Naive thymus-derived CD4-positive, alpha-beta T cell (primary cell): Measurements from ENCODE around the gene DDX1. TPM values are rescaled to one million over a fixed set of nuclear protein-coding genes. Genes with fewer than 3 reads are reported as not detected.
"Not testable (repeated sequence)": the region's sequence is repeated elsewhere in the genome, so short reads cannot be mapped to it uniquely, and the experiment has no call there.

Source experiments
- ATAC-seq: fragments of 150-1000 bp; cut with Tn5 transposase; 2 replicates; pipeline ENCODE4 v1.10.0; 2021; ENCODE audit warnings: mild to moderate bottlenecking, moderate library complexity
- CTCF ChIA-PET: fragments of 350-600 bp; sonication (Branson Sonifier 250); formaldehyde crosslinking; loops from one replicate; lab custom pipeline; 2021; ENCODE audit warnings: antibody characterized with exemption; lab: Charles Lee
- POLR2A ChIA-PET: fragments of 350-600 bp; sonication (Branson Sonifier 250); formaldehyde crosslinking; loops from one replicate; lab custom pipeline; 2021; ENCODE audit warnings: antibody characterized with exemption, inconsistent platforms; lab: Charles Lee
- DNase-seq, 9 donors: peaks; one replicate each; pipeline versions ENCODE4 v3.0.0 to v3.0.0-alpha.2; 2020 to 2022; ENCODE audit warnings: mixed read lengths in 1 of 9
- H3K27ac ChIP-seq: one replicate; pipeline ENCODE4 v1.7.0; 2013; ENCODE audit warnings: mild to moderate bottlenecking, low read depth, low read length, moderate library complexity
- H3K27me3 ChIP-seq, 2 donors: one replicate each; pipeline ENCODE4 v1.7.0; 2013; ENCODE audit warnings: low read length in 2 of 2, mild to moderate bottlenecking in 2 of 2, moderate library complexity in 2 of 2; ENCODE audit not compliant: control insufficient read depth in 2 of 2, insufficient read depth in 2 of 2
- H3K36me3 ChIP-seq, 3 experiments: 1 replicate in 2 of 3; 2 replicates in 1 of 3; pipeline ENCODE4 v1.7.0; 2013; ENCODE audit warnings: low read length in 3 of 3, mild to moderate bottlenecking in 3 of 3, moderate library complexity in 1 of 3; ENCODE audit not compliant: insufficient read depth in 3 of 3, control insufficient read depth in 2 of 3
- H3K4me1 ChIP-seq, 2 donors: one replicate each; pipeline ENCODE4 v1.7.0; 2013; ENCODE audit warnings: low read length in 2 of 2, mild to moderate bottlenecking in 2 of 2, moderate library complexity in 1 of 2; ENCODE audit not compliant: control insufficient read depth in 2 of 2, insufficient read depth in 2 of 2
- H3K4me3 ChIP-seq: 2 replicates; pipeline ENCODE4 v1.7.0; 2013; ENCODE audit warnings: mild to moderate bottlenecking, low read length
- H3K9me3 ChIP-seq, 3 experiments: 1 replicate in 2 of 3; 2 replicates in 1 of 3; pipeline ENCODE4 v1.7.0; 2013; ENCODE audit warnings: low read length in 3 of 3; ENCODE audit not compliant: control insufficient read depth in 2 of 3
- H3K27ac Mint-ChIP-seq, 9 donors: one replicate each; pipeline ENCODE4 v1.8.0; 2020 to 2022; ENCODE audit warnings: mixed read lengths in 9 of 9, mild to moderate bottlenecking in 8 of 9, moderate library complexity in 5 of 9, inconsistent platforms in 2 of 9
- H3K27me3 Mint-ChIP-seq, 5 donors: one replicate each; pipeline ENCODE4 v1.8.0; 2021 to 2022; ENCODE audit warnings: mixed read lengths in 5 of 5, mild to moderate bottlenecking in 1 of 5
- H3K36me3 Mint-ChIP-seq, 5 donors: one replicate each; pipeline ENCODE4 v1.8.0; 2020 to 2022; ENCODE audit warnings: mixed read lengths in 5 of 5, mild to moderate bottlenecking in 3 of 5, inconsistent platforms in 1 of 5
- H3K4me1 Mint-ChIP-seq, 7 donors: one replicate each; pipeline ENCODE4 v1.8.0; 2020 to 2022; ENCODE audit warnings: mixed read lengths in 7 of 7, mild to moderate bottlenecking in 3 of 7, inconsistent platforms in 1 of 7
- H3K4me3 Mint-ChIP-seq, 10 donors: one replicate each; pipeline ENCODE4 v1.8.0; 2020 to 2022; ENCODE audit warnings: mild to moderate bottlenecking in 10 of 10, mixed read lengths in 10 of 10, moderate library complexity in 6 of 10, inconsistent platforms in 2 of 10
- H3K9me3 Mint-ChIP-seq, 11 donors: one replicate each; pipeline ENCODE4 v1.8.0; 2020 to 2022; ENCODE audit warnings: mixed read lengths in 11 of 11, mild to moderate bottlenecking in 4 of 11, inconsistent platforms in 1 of 11, moderate library complexity in 1 of 11
- intact Hi-C, 2 donors: fragments of 100-400 bp; cut with micrococcal nuclease; formaldehyde crosslinking; loops; one replicate each; pipeline ENCODE4 v1.15.1; 2023
- polyA plus RNA-seq, 2 donors: library from polyadenylated mRNA; unstranded; fragments of 300-500 nt; fragmentation: Illumina TruSeq; gene quantifications; one replicate each; pipeline ENCODE4 v1.2.3, GENCODE V29; 2021
- total RNA-seq, 6 experiments: library from RNA in 5 of 6; stranded (reverse) in 5 of 6; gene quantifications; 1 replicate in 5 of 6; 2 replicates in 1 of 6; pipeline ENCODE4 v1.2.3 and lab custom pipeline; 2021 to 2026

Gene DDX1
- total and polyA plus RNA-seq, 7 experiments from 2014 or later: 30.2 to 75.7 (median 58.0) TPM

DNA sequence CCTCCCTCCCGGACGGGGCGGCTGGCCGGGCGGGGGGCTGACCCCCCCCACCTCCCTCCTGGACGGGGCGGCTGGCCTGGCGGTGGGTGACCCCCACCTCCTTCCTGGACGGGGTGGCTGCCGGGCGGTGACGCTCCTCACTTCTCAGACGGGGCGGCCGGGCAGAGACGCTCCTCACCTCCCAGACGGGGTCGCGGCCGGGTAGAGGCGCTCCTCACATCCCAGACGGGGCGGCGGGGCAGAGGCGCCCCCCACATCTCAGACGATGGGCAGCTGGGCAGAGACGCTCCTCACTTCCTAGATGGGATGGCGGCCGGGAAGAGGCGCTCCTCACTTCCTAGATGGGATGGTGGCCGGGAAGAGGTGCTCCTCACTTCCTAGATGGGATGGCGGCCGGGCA, 20.4 kb downstream of the DDX1 start:
- H3K27me3 Mint-ChIP-seq, POLR2A ChIA-PET, H3K27ac ChIP-seq, H3K27ac Mint-ChIP-seq, H3K9me3 ChIP-seq, intact Hi-C loops, DNase-seq, H3K4me3 ChIP-seq, ATAC-seq, H3K4me1 ChIP-seq, H3K9me3 Mint-ChIP-seq, H3K27me3 ChIP-seq, H3K4me3 Mint-ChIP-seq, CTCF ChIA-PET: not testable (repeated sequence)
- Mint-ChIP-seq H3K4me1 (peaks cover 0 to 15% (median 5%) of the 10 kb centered on the region in 7 donors), H3K36me3 (peaks cover 13 to 51% (median 39%) of the 10 kb centered on the region in 5 donors)
- peaks cover 8 to 61% (median 15%) of the 10 kb centered on the region in 3 experiments for H3K36me3 ChIP-seq

DNA sequence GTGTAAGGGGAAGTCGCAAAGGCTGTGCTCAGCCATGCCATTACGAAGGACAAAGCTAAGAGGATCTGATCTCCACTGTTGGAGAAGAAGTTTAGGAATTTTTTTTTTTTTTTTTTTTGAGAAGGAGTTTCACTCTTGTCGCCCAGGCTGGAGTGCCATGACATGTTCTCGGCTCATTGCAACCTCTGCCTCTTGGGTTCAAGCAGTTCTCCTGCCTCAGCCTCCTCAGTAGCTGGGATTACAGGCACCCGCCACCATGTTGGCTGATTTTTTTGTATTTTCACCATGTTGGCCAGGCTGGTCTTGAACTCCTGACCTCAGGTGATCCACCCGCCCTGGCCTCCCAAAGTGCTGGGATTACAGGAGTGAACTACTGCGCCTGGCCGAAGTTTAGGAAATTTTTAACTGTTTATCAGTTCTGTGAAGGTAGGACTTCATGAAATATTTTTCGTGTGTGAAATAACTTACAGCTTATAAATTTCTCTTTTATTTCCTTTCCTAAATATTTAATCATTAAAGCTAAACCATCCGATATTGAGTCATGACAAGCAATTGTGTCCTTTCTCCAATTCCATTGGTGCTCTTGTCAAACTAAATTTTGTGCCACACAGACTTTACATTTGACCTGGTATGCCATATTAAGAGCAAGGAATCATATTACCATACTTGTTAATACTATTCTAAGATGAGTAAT, 22.2 kb downstream of the DDX1 start:
- Mint-ChIP-seq H3K27me3 (no peaks in the 10 kb centered on the region), H3K4me3 (no peak overlapping the region), H3K36me3 (peaks cover 8 to 38% (median 29%) of the 10 kb centered on the region in 5 donors), H3K4me1 (peaks cover 0 to 15% (median 5%) of the 10 kb centered on the region in 7 donors), H3K27ac (peak overlapping the region in 1 of 9 donors; percentile 2), H3K9me3 (peaks cover 0 to 6% (median 0%) of the 10 kb centered on the region in 11 donors)
- intact Hi-C loops: no loop called here
- POLR2A ChIA-PET: no interaction called here
- H3K9me3 ChIP-seq: no peaks in the 10 kb centered on the region
- H3K4me1 ChIP-seq: no peaks in the 10 kb centered on the region
- H3K36me3 ChIP-seq: peaks cover 5 to 54% (median 10%) of the 10 kb centered on the region in 3 experiments
- H3K27ac ChIP-seq: no peak overlapping the region
- CTCF ChIA-PET: interaction anchor here (0.7 kb wide), 1 partner anchor 1139 kb away, joined by 3 read pairs; no protein-coding TSS in a partner anchor
- H3K4me3 ChIP-seq: no peak overlapping the region
- DNase-seq (no peak), ATAC-seq (no peak)
- no peaks in the 10 kb centered on the region for H3K27me3 ChIP-seq

DNA sequence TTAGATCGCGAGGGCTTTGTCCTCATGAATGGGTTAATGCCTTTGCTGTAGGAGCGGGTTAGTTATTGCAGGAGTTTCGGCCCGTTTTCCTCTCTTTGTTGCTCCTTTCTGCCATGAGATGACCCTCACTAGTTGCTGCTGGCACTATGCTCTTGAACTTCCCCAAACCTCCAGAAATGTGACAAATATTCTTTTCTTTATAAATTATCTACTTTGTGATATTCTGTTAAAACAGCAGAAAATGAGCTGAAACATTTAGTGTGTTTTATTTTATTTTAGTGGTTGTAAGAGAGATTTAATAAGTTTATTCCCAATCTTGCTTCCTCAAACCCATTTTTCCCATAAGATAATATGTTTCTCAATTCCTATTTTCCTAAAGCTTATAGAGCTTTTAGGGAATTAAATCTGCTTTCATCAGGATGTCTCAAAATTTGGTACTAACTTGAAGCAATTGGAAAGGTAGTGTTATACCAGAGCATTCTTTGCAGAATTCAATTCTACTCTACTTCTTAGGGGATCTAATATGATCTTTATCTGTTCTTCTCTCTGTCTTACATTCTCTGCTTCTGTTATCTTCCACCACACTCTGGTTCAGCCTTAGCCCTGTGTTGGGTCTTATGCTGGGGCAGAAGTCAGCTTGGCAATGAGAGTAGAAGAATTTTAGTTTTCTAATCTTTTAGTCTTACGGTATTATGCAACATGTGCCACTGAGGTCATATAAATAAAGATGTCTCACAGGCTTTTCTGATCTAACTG, 23.1 kb downstream of the DDX1 start:
- peaks cover 0 to 15% (median 5%) of the 10 kb centered on the region in 7 donors for H3K4me1 Mint-ChIP-seq
- ATAC-seq: no peak
- CTCF ChIA-PET: no interaction called here
- H3K9me3 Mint-ChIP-seq: peaks cover 0 to 6% (median 0%) of the 10 kb centered on the region in 11 donors
- Histone ChIP-seq H3K36me3 (peaks cover 3 to 54% (median 13%) of the 10 kb centered on the region in 3 experiments), H3K4me3 (no peak overlapping the region), H3K4me1 (no peaks in the 10 kb centered on the region), H3K27me3 (no peaks in the 10 kb centered on the region), H3K27ac (no peak overlapping the region), H3K9me3 (no peaks in the 10 kb centered on the region)
- no peak overlapping the region for H3K4me3 Mint-ChIP-seq
- DNase-seq: no peak
- H3K27me3 Mint-ChIP-seq: no peaks in the 10 kb centered on the region
- peaks cover 8 to 33% (median 28%) of the 10 kb centered on the region in 5 donors for H3K36me3 Mint-ChIP-seq
- POLR2A ChIA-PET: no interaction called here
- H3K27ac Mint-ChIP-seq: peak overlapping the region in 2 of 9 donors; percentile 26 to 72
- intact Hi-C loops: no loop called here

DNA sequence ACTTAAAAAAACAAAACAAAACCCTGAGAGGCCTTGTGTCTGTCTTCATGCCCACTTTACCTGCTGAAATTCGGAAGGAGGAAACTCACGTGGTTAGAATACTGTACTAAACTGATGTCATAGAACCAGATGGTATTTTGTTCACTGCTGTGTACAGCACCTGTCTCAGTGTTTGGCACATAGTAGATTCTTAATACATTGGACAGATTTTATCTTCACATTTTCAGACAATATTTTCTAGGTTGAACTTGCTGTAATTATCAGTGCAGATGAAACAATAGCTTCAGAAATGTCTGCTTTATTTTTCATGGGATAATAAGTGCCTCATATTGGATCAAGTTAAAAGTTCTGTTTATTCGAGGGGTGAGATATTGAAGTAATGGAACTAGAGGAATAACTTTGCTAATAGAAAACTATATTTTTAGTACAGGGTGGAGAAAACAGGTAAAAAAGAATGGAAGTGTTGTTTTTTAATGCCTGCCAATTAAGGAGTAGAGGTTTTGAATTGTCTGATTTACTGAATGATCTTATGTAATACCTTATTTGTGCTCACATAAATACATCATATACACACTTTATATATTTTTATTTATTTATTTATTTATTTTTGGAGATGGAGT, 23.7 kb downstream of the DDX1 start:
- Histone ChIP-seq H3K4me1 (no peaks in the 10 kb centered on the region), H3K27me3 (no peaks in the 10 kb centered on the region), H3K36me3 (peaks cover under 1 to 51% (median 12%) of the 10 kb centered on the region in 3 experiments), H3K27ac (no peak overlapping the region), H3K4me3 (no peak overlapping the region), H3K9me3 (no peaks in the 10 kb centered on the region)
- Mint-ChIP-seq H3K4me3 (no peak overlapping the region), H3K4me1 (peaks cover 0 to 15% (median 5%) of the 10 kb centered on the region in 7 donors), H3K36me3 (peaks cover 5 to 31% (median 26%) of the 10 kb centered on the region in 5 donors), H3K9me3 (peaks cover 0 to 2% (median 0%) of the 10 kb centered on the region in 11 donors), H3K27me3 (no peaks in the 10 kb centered on the region), H3K27ac (peak overlapping the region in 4 of 9 donors; percentile 9 to 72 (median 36))
- CTCF ChIA-PET: no interaction called here
- POLR2A ChIA-PET: no interaction called here
- intact Hi-C loops: no loop called here
- ATAC-seq (no peak), DNase-seq (no peak)

DNA sequence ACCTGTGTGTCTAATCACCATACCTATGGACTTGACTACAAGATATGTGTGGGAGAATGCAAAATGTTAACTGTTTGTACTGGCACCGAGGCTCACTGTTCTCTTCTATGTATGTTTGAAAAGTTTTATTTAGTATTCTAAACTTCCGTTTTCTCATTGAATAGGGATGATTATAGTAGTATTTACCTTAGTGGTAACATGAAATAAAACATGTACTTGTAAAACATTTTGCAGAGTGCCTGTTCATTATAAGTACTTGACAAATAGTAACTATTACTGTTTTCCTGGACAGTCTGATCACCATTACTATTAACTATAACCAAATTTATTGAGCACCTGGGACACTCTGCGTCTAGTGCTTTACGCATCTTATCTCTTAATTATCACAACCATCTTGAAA, 24.8 kb downstream of the DDX1 start:
- intact Hi-C loops: no loop called here
- CTCF ChIA-PET: no interaction called here
- H3K27me3 ChIP-seq: no peaks in the 10 kb centered on the region
- no peak overlapping the region for H3K4me3 ChIP-seq
- Mint-ChIP-seq H3K4me1 (peaks cover 0 to 15% (median 5%) of the 10 kb centered on the region in 7 donors), H3K27ac (no peak overlapping the region), H3K27me3 (no peaks in the 10 kb centered on the region), H3K9me3 (no peaks in the 10 kb centered on the region), H3K36me3 (peaks cover 8 to 33% (median 23%) of the 10 kb centered on the region in 5 donors), H3K4me3 (no peak overlapping the region)
- H3K9me3 ChIP-seq: no peaks in the 10 kb centered on the region
- no peak for ATAC-seq
- H3K27ac ChIP-seq: no peak overlapping the region
- no peak for DNase-seq
- POLR2A ChIA-PET: no interaction called here
- H3K36me3 ChIP-seq: peaks cover 0 to 58% (median 13%) of the 10 kb centered on the region in 3 experiments
- H3K4me1 ChIP-seq: no peaks in the 10 kb centered on the region

DNA sequence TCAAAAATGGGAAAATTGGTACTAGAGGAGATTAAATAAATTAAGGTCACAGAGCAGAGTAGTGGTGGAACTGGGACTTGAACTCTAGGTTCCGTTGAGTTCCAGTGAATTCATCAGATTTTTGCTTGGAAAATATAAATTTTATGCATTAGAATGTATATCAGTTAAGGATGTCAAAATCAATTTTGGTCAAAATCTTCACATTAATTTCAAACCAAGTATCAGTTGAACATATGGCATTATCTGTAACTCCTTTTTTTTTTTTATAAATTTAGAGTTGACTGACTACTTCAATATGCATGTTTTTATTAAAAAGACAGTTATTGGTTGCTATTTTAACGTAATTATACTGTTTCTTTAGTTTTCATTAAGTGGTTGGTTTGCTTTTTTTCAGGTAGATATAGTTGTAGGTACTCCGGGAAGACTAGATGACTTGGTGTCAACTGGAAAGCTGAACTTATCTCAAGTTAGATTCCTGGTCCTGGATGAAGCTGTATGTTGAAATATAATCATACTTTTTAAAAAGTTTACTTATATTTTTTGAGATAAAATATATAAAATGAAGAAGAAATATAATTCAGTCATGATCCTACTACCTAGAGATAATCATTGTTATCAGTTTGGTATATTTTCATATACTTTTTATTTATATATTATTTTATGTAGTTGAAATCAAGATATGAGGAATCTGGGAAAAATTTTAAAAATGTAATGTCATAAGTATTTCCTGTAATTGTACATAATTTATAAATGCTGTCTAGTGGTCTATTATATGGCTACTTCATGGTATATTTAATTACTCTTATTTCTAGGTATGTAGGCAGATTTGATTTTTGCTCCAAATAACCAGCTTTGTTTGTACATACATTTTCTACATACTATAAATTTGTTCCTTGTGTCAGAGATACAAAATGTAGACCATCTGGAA, 25.4 kb downstream of the DDX1 start:
- Mint-ChIP-seq H3K36me3 (peaks cover 8 to 34% (median 24%) of the 10 kb centered on the region in 5 donors), H3K4me1 (peaks cover 0 to 15% (median 5%) of the 10 kb centered on the region in 7 donors), H3K9me3 (no peaks in the 10 kb centered on the region), H3K27me3 (no peaks in the 10 kb centered on the region), H3K4me3 (no peak overlapping the region), H3K27ac (no peak overlapping the region)
- Histone ChIP-seq H3K4me1 (no peaks in the 10 kb centered on the region), H3K27ac (no peak overlapping the region), H3K9me3 (no peaks in the 10 kb centered on the region), H3K4me3 (no peak overlapping the region), H3K36me3 (peaks cover 0 to 64% (median 13%) of the 10 kb centered on the region in 3 experiments), H3K27me3 (no peaks in the 10 kb centered on the region)
- ChIA-PET CTCF (no interaction called here), POLR2A (no interaction called here)
- ATAC-seq: no peak
- no peak for DNase-seq
- intact Hi-C loops: no loop called here
